ENCODE results near the gene CHCHD5. TPM values are rescaled to one million over a fixed set of nuclear protein-coding genes. Genes with fewer than 3 reads are reported as not detected.

Gene CHCHD5
- total RNA-seq, 1 experiment from 2014 or later: 32.3 TPM

- Histone ChIP-seq H2BK15ac (ENCODE audit: low read depth, low read length) (no peak overlapping the region), H4K91ac (ENCODE audit: insufficient read length, low read depth, low read length) (no peak overlapping the region), H3K56ac (ENCODE audit: insufficient read length, low read depth, low read length) (no peak overlapping the region), H3K18ac (ENCODE audit: insufficient read length, low read depth, low read length) (no peak overlapping the region), H3K9me3 (ENCODE audit: control insufficient read depth, low read depth, low read length) (no peaks in the 10 kb centered on the region), H4K20me1 (ENCODE audit: control insufficient read depth, insufficient read depth, insufficient read length) (no peaks in the 10 kb centered on the region), H3K4me1 (ENCODE audit: insufficient read depth, low read length) (no peaks in the 10 kb centered on the region), H3K27me3 (ENCODE audit: insufficient read depth, low read length) (no peaks in the 10 kb centered on the region), H4K5ac (ENCODE audit: insufficient read length, low read depth, low read length) (no peak overlapping the region), H3K27ac (ENCODE audit: insufficient read length, low read depth, low read length) (no peak overlapping the region), H2BK120ac (ENCODE audit: low read depth, low read length, poor library complexity, severe bottlenecking) (no peak overlapping the region), H2BK12ac (ENCODE audit: insufficient read length, low read depth, low read length) (no peak overlapping the region), H2AFZ (ENCODE audit: low read length) (no peak overlapping the region), H3K23me2 (ENCODE audit: insufficient read length, low read depth, low read length, poor library complexity, severe bottlenecking) (peaks cover 8% of the 10 kb centered on the region), H3K4ac (ENCODE audit: low read depth, low read length) (no peak overlapping the region), H3K14ac (ENCODE audit: insufficient read depth, low read length) (no peak overlapping the region), H4K8ac (replicated peaks; ENCODE audit: insufficient read length, low read depth, low read length) (no peak overlapping the region), H3K79me2 (ENCODE audit: insufficient read depth, low read length) (peaks cover 15% of the 10 kb centered on the region), H3T11ph (ENCODE audit: low read length) (no peak overlapping the region), H2BK5ac (ENCODE audit: insufficient read length, low read length) (no peak overlapping the region), H3K4me2 (ENCODE audit: insufficient read depth, insufficient read length, low read length) (no peak overlapping the region), H3K79me1 (ENCODE audit: insufficient read depth, low read depth, low read length, poor library complexity, severe bottlenecking) (no peaks in the 10 kb centered on the region), H2AK5ac (ENCODE audit: insufficient read length, low read length) (no peak overlapping the region), H3K9ac (ENCODE audit: extremely low read depth, insufficient read length, low read length) (no peak overlapping the region), H3K23ac (ENCODE audit: insufficient read length, low read depth, low read length) (no peak overlapping the region), H2BK20ac (ENCODE audit: low read depth, low read length, poor library complexity, severe bottlenecking) (no peak overlapping the region)
- H3K27ac Mint-ChIP-seq: no peak overlapping the region
- no peak overlapping the region for H3K4me3 Mint-ChIP-seq
- no CpG with 5 or more reads among the region's 2 CpGs for WGBS (ENCODE audit: extremely low coverage, insufficient read length, low lambda C conversion rate)
- H3K4me1 Mint-ChIP-seq: peaks cover 5 to 6% of the 10 kb centered on the region in 2 experiments; a peak in 3 of 4 replicates
- no peaks in the 10 kb centered on the region for H3K36me3 Mint-ChIP-seq (ENCODE audit: insufficient read depth in 1 of 3, low read depth in 3 of 3)
- no peak for TF ChIP-seq CTCF (conservative IDR thresholded peaks at IDR 0.05)
- no peak for DNase-seq
- no peaks in the 10 kb centered on the region for H3K9me3 Mint-ChIP-seq
- H3K27me3 Mint-ChIP-seq (ENCODE audit: low read depth): no peaks in the 10 kb centered on the region; the same call in 1 of the 2 replicates
These were observed 45.1 kb upstream of the CHCHD5 start for GRCh38 chr2:112539306-112539705.
